ENCODE measurements around the gene TBC1D12.
"Not testable (repeated sequence)": the region's sequence is repeated elsewhere in the genome, so short reads cannot be mapped to it uniquely, and the experiment has no call there.

Gene TBC1D12

GRCh38 chr10:94450782-94451181 is 48.4 kb downstream of the TBC1D12 start:
- no peak for DNase-seq (ENCODE audit: extremely low read depth in 1 of 2, low read depth in 1 of 2)

GRCh38 chr10:94451883-94452519 is 49.7 kb downstream of the TBC1D12 start:
- no peak for DNase-seq (ENCODE audit: extremely low read depth in 1 of 2, low read depth in 1 of 2)

- no peak for DNase-seq (ENCODE audit: extremely low read depth in 1 of 2, low read depth in 1 of 2)
These were observed 54.6 kb downstream of the TBC1D12 start for GRCh38 chr10:94456942-94457341.

- DNase-seq (ENCODE audit: extremely low read depth in 1 of 2, low read depth in 1 of 2): no peak
These were observed 57.0 kb downstream of the TBC1D12 start for GRCh38 chr10:94459385-94459784.

- no peak for DNase-seq (ENCODE audit: extremely low read depth in 1 of 2, low read depth in 1 of 2)
These were observed 59.2 kb downstream of the TBC1D12 start for GRCh38 chr10:94461503-94461902.

GRCh38 chr10:94462130-94462529 is 59.8 kb downstream of the TBC1D12 start:
- no peak for DNase-seq (ENCODE audit: extremely low read depth in 1 of 2, low read depth in 1 of 2)

- DNase-seq (ENCODE audit: extremely low read depth in 1 of 2, low read depth in 1 of 2): no peak
These were observed 63.3 kb downstream of the TBC1D12 start for GRCh38 chr10:94465684-94466083.

GRCh38 chr10:94481410-94481809 is 79.1 kb downstream of the TBC1D12 start:
- DNase-seq (ENCODE audit: extremely low read depth in 1 of 2, low read depth in 1 of 2): no peak

GRCh38 chr10:94483970-94484369 is 81.6 kb downstream of the TBC1D12 start:
- no peak for DNase-seq (ENCODE audit: extremely low read depth in 1 of 2, low read depth in 1 of 2)

GRCh38 chr10:94485094-94485493 is 82.8 kb downstream of the TBC1D12 start:
- DNase-seq (ENCODE audit: extremely low read depth in 1 of 2, low read depth in 1 of 2): no peak

- DNase-seq (ENCODE audit: extremely low read depth in 1 of 2, low read depth in 1 of 2): no peak
These were observed 85.2 kb downstream of the TBC1D12 start for GRCh38 chr10:94487575-94487974.

GRCh38 chr10:94489107-94489506 is 86.8 kb downstream of the TBC1D12 start:
- no peak for DNase-seq (ENCODE audit: extremely low read depth in 1 of 2, low read depth in 1 of 2)

GRCh38 chr10:94489976-94490788 is 87.8 kb downstream of the TBC1D12 start:
- DNase-seq (ENCODE audit: extremely low read depth in 1 of 2, low read depth in 1 of 2): no peak

- DNase-seq (ENCODE audit: extremely low read depth in 1 of 2, low read depth in 1 of 2): no peak
These were observed 88.4 kb downstream of the TBC1D12 start for GRCh38 chr10:94490789-94491039.

GRCh38 chr10:94493463-94493862 is 91.1 kb downstream of the TBC1D12 start:
- DNase-seq (ENCODE audit: extremely low read depth in 1 of 2, low read depth in 1 of 2): no peak

GRCh38 chr10:94496010-94496409 is 93.7 kb downstream of the TBC1D12 start:
- DNase-seq (ENCODE audit: extremely low read depth in 1 of 2, low read depth in 1 of 2): no peak

GRCh38 chr10:94496646-94497045 is 94.3 kb downstream of the TBC1D12 start:
- no peak for DNase-seq (ENCODE audit: extremely low read depth in 1 of 2, low read depth in 1 of 2)

- no peak for DNase-seq (ENCODE audit: extremely low read depth in 1 of 2, low read depth in 1 of 2)
These were observed 97.7 kb downstream of the TBC1D12 start for GRCh38 chr10:94500063-94500462.

GRCh38 chr10:94521276-94522250 is 119.2 kb downstream of the TBC1D12 start:
- DNase-seq (ENCODE audit: extremely low read depth in 1 of 2, low read depth in 1 of 2): no peak

- DNase-seq (ENCODE audit: extremely low read depth in 1 of 2, low read depth in 1 of 2): no peak
These were observed 121.8 kb downstream of the TBC1D12 start for GRCh38 chr10:94524146-94524545.

- no peak for DNase-seq (ENCODE audit: extremely low read depth in 1 of 2, low read depth in 1 of 2)
These were observed 122.4 kb downstream of the TBC1D12 start for GRCh38 chr10:94524711-94525110.

- not testable (repeated sequence) for DNase-seq (ENCODE audit: extremely low read depth in 1 of 2, low read depth in 1 of 2)
These were observed 129.2 kb downstream of the TBC1D12 start for GRCh38 chr10:94531550-94531949.

All from stimulated activated CD8-positive, alpha-beta memory T cell treated with anti-CD3 and anti-CD28 coated beads, Interleukin-7, amount 100 ng/mL, for 48 hours (primary cell).